CD4-positive, alpha-beta T cell (primary cell): Measurements from ENCODE around the gene TMEM140. TPM values are rescaled to one million over a fixed set of nuclear protein-coding genes. Genes with fewer than 3 reads are reported as not detected.

Source experiments
- ATAC-seq: fragments of 200-7000 bp; cut with Tn5 transposase; one replicate; pipeline ENCODE4 v1.10.0; 2022; ENCODE audit warnings: mild to moderate bottlenecking; ENCODE audit not compliant: poor library complexity
- CTCF ChIA-PET: fragments of 350-600 bp; sonication (Branson Sonifier 250); formaldehyde crosslinking; loops from one replicate; lab custom pipeline; 2021; ENCODE audit warnings: antibody characterized with exemption, inconsistent platforms; lab: Charles Lee
- POLR2A ChIA-PET: fragments of 350-600 bp; sonication (Branson Sonifier 250); formaldehyde crosslinking; loops from one replicate; lab custom pipeline; 2021; ENCODE audit warnings: antibody characterized with exemption, inconsistent platforms; lab: Charles Lee
- DNase-seq, 14 experiments: peaks; one replicate each; pipeline ENCODE4 v3.0.0-alpha.2; 2013 to 2020; ENCODE audit warnings: mixed read lengths in 2 of 14
- H3K27ac ChIP-seq, 2 donors: one replicate each; pipeline versions ENCODE4 v1.5.1 to v1.7.0; 2013; ENCODE audit warnings: low read length in 2 of 2, low read depth in 1 of 2, mild to moderate bottlenecking in 1 of 2
- H3K27me3 ChIP-seq, 2 experiments: 1 replicate in 1 of 2; 2 replicates in 1 of 2; pipeline versions ENCODE4 v1.6.1 to v1.7.0; 2013; ENCODE audit warnings: low read length in 2 of 2, control low read depth in 1 of 2, mild to moderate bottlenecking in 1 of 2, moderate library complexity in 1 of 2; ENCODE audit not compliant: insufficient read depth in 2 of 2, control insufficient read depth in 1 of 2
- H3K36me3 ChIP-seq: one replicate; pipeline ENCODE4 v1.6.1; 2013; ENCODE audit warnings: low read length, control low read depth; ENCODE audit not compliant: insufficient read depth
- H3K4me1 ChIP-seq: one replicate; pipeline ENCODE4 v1.6.1; 2013; ENCODE audit warnings: low read length, control low read depth; ENCODE audit not compliant: insufficient read depth
- H3K4me3 ChIP-seq: one replicate; pipeline ENCODE4 v1.5.1; 2013; ENCODE audit warnings: mild to moderate bottlenecking, low read length, moderate library complexity
- H3K9me3 ChIP-seq, 2 experiments: 1 replicate in 1 of 2; 2 replicates in 1 of 2; pipeline versions ENCODE4 v1.6.1 to v1.7.0; 2013; ENCODE audit warnings: low read length in 2 of 2, mild to moderate bottlenecking in 2 of 2, control low read depth in 1 of 2, moderate library complexity in 1 of 2; ENCODE audit not compliant: control insufficient read depth in 1 of 2, insufficient read depth in 1 of 2
- H3K27ac Mint-ChIP-seq: one replicate; pipeline ENCODE4 v1.8.0; 2020; ENCODE audit warnings: mixed read lengths
- H3K27me3 Mint-ChIP-seq: one replicate; pipeline ENCODE4 v1.8.0; 2021; ENCODE audit warnings: mixed read lengths
- H3K36me3 Mint-ChIP-seq: one replicate; pipeline ENCODE4 v1.8.0; 2021; ENCODE audit warnings: low read depth, mixed read lengths
- H3K4me1 Mint-ChIP-seq: one replicate; pipeline ENCODE4 v1.8.0; 2021; ENCODE audit warnings: low read depth, mixed read lengths
- H3K4me3 Mint-ChIP-seq: one replicate; pipeline ENCODE4 v1.8.0; 2020; ENCODE audit warnings: mild to moderate bottlenecking, mixed read lengths
- H3K9me3 Mint-ChIP-seq: one replicate; pipeline ENCODE4 v1.8.0; 2020; ENCODE audit warnings: mixed read lengths
- intact Hi-C, 2 experiments: fragments of 100-400 bp; cut with DNase I in 1 of 2; cut with micrococcal nuclease in 1 of 2; formaldehyde crosslinking; loops; one replicate each; pipeline versions ENCODE4 v1.15.1 to v1.9.0; 2023 to 2025; cut with DNase I, micrococcal nuclease
- total RNA-seq, 174 experiments: library from RNA in 2 of 174; stranded (reverse) in 2 of 174; gene quantifications; one replicate each; pipeline ENCODE4 v1.2.3 and lab custom pipeline; 2021 to 2026
- TF ChIP-seq, protein P1 (sequence below): fragments of 200-600 bp; IDR thresholded peaks from one replicate; pipeline ENCODE4 v1.8.0; 2022; ENCODE audit warnings: antibody characterized with exemption, mild to moderate bottlenecking

The TMEM140 gene
- total RNA-seq, 2 experiments from 2014 or later: 27.7 to 32.2 TPM

DNA sequence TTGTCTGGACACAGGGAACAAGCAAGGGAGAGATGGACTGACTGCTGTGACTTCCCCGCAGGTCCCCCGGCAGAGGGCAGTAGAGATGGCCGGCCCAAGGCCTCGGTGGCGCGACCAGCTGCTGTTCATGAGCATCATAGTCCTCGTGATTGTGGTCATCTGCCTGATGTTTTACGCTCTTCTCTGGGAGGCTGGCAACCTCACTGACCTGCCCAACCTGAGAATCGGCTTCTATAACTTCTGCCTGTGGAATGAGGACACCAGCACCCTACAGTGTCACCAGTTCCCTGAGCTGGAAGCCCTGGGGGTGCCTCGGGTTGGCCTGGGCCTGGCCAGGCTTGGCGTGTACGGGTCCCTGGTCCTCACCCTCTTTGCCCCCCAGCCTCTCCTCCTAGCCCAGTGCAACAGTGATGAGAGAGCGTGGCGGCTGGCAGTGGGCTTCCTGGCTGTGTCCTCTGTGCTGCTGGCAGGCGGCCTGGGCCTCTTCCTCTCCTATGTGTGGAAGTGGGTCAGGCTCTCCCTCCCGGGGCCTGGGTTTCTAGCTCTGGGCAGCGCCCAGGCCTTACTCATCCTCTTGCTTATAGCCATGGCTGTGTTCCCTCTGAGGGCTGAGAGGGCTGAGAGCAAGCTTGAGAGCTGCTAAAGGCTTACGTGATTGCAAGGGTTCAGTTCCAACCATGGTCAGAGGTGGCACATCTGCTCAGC is 16.6 kb downstream of the TMEM140 start:
- H3K36me3 Mint-ChIP-seq: peaks cover 94% of the 10 kb centered on the region

DNA sequence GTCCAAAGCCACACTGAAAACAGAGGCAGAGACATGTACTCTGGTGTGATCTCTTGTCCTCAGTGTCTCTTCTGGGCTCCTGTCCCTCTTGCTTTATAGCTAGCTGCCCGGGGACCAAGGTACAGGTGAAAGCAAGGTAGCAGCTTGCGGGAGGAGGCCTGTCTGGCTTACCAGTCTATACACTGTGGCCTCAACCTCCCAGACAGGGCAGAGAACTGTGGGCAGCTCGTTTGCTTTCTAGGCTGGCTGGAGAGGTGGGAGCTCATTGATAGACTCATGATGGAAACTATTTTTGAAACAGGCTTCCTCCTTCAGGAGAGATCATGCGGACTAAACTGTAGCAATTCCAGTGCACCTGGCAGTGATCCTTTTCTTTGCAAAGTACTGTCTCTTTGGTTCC is 18.0 kb downstream of the TMEM140 start:
- no peak for ATAC-seq

More for the DNA sequence above, 16.6 kb downstream of the TMEM140 start:
- Histone ChIP-seq H3K27ac (no peak overlapping the region), H3K4me1 (peaks cover 42% of the 10 kb centered on the region), H3K4me3 (no peak overlapping the region), H3K36me3 (peaks cover 65% of the 10 kb centered on the region), H3K9me3 (peaks cover 5 to 9% of the 10 kb centered on the region in 2 experiments), H3K27me3 (no peaks in the 10 kb centered on the region)
- H3K4me3 Mint-ChIP-seq: no peak overlapping the region
- TF ChIP-seq, protein P1, sequence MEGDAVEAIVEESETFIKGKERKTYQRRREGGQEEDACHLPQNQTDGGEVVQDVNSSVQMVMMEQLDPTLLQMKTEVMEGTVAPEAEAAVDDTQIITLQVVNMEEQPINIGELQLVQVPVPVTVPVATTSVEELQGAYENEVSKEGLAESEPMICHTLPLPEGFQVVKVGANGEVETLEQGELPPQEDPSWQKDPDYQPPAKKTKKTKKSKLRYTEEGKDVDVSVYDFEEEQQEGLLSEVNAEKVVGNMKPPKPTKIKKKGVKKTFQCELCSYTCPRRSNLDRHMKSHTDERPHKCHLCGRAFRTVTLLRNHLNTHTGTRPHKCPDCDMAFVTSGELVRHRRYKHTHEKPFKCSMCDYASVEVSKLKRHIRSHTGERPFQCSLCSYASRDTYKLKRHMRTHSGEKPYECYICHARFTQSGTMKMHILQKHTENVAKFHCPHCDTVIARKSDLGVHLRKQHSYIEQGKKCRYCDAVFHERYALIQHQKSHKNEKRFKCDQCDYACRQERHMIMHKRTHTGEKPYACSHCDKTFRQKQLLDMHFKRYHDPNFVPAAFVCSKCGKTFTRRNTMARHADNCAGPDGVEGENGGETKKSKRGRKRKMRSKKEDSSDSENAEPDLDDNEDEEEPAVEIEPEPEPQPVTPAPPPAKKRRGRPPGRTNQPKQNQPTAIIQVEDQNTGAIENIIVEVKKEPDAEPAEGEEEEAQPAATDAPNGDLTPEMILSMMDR: no peak
- ChIA-PET CTCF (interaction anchor here (1.5 kb wide), 1 partner anchor 179 kb away, joined by 4 read pairs; the partner anchor contains the start of gene AGBL3), POLR2A (interaction anchor here (0.9 to 5.3 kb wide), 6 partner anchors 9 to 519 kb away, joined by 3 to 35 read pairs (median 4); partner anchors contain the start of genes AGBL3 and TMEM140)
- no peaks in the 10 kb centered on the region for H3K27me3 Mint-ChIP-seq
- peaks cover 5% of the 10 kb centered on the region for H3K9me3 Mint-ChIP-seq
- ATAC-seq (no peak), DNase-seq (no peak)
- peak overlapping the region; percentile 94 for H3K27ac Mint-ChIP-seq
- H3K4me1 Mint-ChIP-seq: peaks cover 49% of the 10 kb centered on the region
- intact Hi-C loops: loop anchor here (5.0 to 10.0 kb wide), 5 partner anchors 48 to 710 kb away; partner anchors contain the start of genes WDR91 (in 2 of the 2), AKR1B1 (in 1 of the 2), BPGM (in 1 of the 2) and STMP1 (in 1 of the 2)

More for the DNA sequence above, 18.0 kb downstream of the TMEM140 start:
- Mint-ChIP-seq H3K9me3 (peaks cover 5% of the 10 kb centered on the region), H3K4me3 (no peak overlapping the region), H3K27me3 (no peaks in the 10 kb centered on the region), H3K27ac (peak overlapping the region; percentile 94), H3K4me1 (peaks cover 43% of the 10 kb centered on the region), H3K36me3 (peaks cover 86% of the 10 kb centered on the region)
- Histone ChIP-seq H3K9me3 (peaks cover 5 to 9% of the 10 kb centered on the region in 2 experiments), H3K27me3 (no peaks in the 10 kb centered on the region), H3K4me3 (no peak overlapping the region), H3K36me3 (peaks cover 63% of the 10 kb centered on the region), H3K4me1 (peaks cover 43% of the 10 kb centered on the region), H3K27ac (no peak overlapping the region)
- ChIA-PET POLR2A (interaction anchor here (1.6 to 5.3 kb wide), 2 partner anchors 18 to 179 kb away, joined by 4 to 35 read pairs; partner anchors contain the start of genes AGBL3 and TMEM140), CTCF (interaction anchor here (0.7 to 1.5 kb wide), 2 partner anchors 34 to 180 kb away, joined by 3 to 4 read pairs; partner anchors contain the start of gene AGBL3)
- DNase-seq: no peak
- TF ChIP-seq, protein P1: no peak
- intact Hi-C loops: loop anchor here (2.0 to 10.0 kb wide), 6 partner anchors 15 to 711 kb away; partner anchors contain the start of genes WDR91 (in 2 of the 2), AKR1B1 (in 1 of the 2), BPGM (in 1 of the 2) and STMP1 (in 1 of the 2)
